Measurements from ENCODE around the gene ENOX2. TPM values are rescaled to one million over a fixed set of nuclear protein-coding genes. Genes with fewer than 3 reads are reported as not detected.

Gene ENOX2
- total and polyA plus RNA-seq, 8 donors, result 2.6 to 12.1 (median 7.3) TPM

DNA sequence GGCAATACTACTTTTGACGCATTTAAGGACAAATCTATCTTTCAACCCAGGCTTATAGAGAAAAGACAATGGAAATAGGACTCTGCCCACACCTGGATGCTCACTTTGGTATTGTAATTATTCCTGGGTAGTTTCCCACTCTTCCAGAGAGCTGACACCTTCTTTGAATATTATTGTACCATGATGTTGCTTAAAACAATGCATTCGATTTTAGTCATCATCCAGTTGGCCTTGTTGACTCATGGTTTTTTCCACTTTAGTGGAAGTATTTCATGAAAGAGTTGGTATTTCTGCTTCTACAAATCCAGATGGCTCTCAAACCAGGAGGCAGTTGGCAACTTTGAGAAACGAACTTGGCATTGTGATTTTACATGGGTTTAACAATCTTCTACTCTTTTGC lies 124.2 kb downstream of the ENOX2 start:
- no peaks in the 10 kb centered on the region for H3K9me3 ChIP-seq
- no peaks in the 10 kb centered on the region for H3K36me3 ChIP-seq
- TF ChIP-seq POLR2A (IDR thresholded peaks at IDR 0.05) (no peak), POLR2AphosphoS5 (IDR thresholded peaks at IDR 0.05) (no peak), EP300 (IDR thresholded peaks at IDR 0.05) (no peak)
- TF ChIP-seq, protein P1, sequence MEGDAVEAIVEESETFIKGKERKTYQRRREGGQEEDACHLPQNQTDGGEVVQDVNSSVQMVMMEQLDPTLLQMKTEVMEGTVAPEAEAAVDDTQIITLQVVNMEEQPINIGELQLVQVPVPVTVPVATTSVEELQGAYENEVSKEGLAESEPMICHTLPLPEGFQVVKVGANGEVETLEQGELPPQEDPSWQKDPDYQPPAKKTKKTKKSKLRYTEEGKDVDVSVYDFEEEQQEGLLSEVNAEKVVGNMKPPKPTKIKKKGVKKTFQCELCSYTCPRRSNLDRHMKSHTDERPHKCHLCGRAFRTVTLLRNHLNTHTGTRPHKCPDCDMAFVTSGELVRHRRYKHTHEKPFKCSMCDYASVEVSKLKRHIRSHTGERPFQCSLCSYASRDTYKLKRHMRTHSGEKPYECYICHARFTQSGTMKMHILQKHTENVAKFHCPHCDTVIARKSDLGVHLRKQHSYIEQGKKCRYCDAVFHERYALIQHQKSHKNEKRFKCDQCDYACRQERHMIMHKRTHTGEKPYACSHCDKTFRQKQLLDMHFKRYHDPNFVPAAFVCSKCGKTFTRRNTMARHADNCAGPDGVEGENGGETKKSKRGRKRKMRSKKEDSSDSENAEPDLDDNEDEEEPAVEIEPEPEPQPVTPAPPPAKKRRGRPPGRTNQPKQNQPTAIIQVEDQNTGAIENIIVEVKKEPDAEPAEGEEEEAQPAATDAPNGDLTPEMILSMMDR (IDR thresholded peaks at IDR 0.05), result no peak
- intact Hi-C loops (cut with DNase I; ENCODE audit: low total_unique reads), result no loop called here
- no peak overlapping the region for H3K4me3 ChIP-seq
- no peaks in the 10 kb centered on the region for H3K4me1 ChIP-seq
- 75 to 97% (median 85%) methylated on average over 3 of the region's 3 CpGs for WGBS, 5 donors
- H3K27ac ChIP-seq, result no peak overlapping the region
- H3K27me3 ChIP-seq, result no peaks in the 10 kb centered on the region
- no peak for DNase-seq

DNA sequence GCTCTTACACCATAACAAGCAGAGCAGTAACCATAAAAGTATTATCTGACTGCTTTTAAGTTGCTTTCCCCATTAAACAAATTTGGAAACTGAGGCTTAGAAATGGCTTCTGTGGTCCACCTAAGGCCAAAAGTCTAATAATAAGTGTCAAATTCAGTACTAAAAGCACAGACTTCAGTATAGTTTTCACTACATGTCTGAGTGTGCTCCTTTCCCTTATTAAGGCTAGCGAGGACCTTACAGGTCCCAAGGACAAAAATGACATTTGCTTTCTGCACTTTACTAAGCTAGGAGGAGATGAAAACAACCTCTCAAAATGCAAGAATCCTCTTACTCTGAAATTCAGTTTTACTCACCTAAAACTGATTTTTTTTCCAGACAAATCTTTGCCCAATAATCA lies 127.2 kb downstream of the ENOX2 start:
- H3K27ac ChIP-seq, result no peak overlapping the region
- no peaks in the 10 kb centered on the region for H3K9me3 ChIP-seq
- peaks cover 0 to 3% (median 0%) of the 10 kb centered on the region in 4 donors for H3K4me1 ChIP-seq
- DNase-seq, result no peak
- no peak overlapping the region for H3K4me3 ChIP-seq
- 80 to 96% (median 90%) methylated on average over 1 of the region's 1 CpG for WGBS, 5 donors
- TF ChIP-seq POLR2A (IDR thresholded peaks at IDR 0.05) (no peak), EP300 (IDR thresholded peaks at IDR 0.05) (no peak), POLR2AphosphoS5 (IDR thresholded peaks at IDR 0.05) (no peak)
- TF ChIP-seq, protein P1 (IDR thresholded peaks at IDR 0.05), result no peak
- H3K27me3 ChIP-seq, result no peaks in the 10 kb centered on the region
- intact Hi-C loops (cut with DNase I; ENCODE audit: low total_unique reads), result no loop called here
- H3K36me3 ChIP-seq, result no peaks in the 10 kb centered on the region

DNA sequence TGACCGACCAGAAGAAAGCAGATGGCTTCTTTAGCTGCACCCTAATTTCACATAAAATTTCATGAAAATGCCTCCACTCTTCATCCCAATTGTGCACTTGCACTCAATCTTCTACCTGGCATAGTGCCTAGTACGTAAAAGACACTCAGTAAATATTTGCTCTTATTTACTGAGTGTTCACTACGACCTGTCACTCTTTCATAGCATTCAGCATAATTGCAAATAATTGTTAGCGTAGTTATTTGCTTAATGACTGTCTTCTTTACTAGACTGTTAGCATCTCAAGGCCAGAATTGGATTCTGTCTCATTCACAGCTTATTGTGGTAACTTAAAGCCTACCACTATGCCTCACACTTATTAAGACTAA lies 130.2 kb downstream of the ENOX2 start:
- intact Hi-C loops (cut with DNase I; ENCODE audit: low total_unique reads), result no loop called here
- TF ChIP-seq POLR2AphosphoS5 (IDR thresholded peaks at IDR 0.05), result no peak
- TF ChIP-seq EP300 (IDR thresholded peaks at IDR 0.05), result no peak
- no peak for TF ChIP-seq POLR2A (IDR thresholded peaks at IDR 0.05)
- TF ChIP-seq, protein P1 (IDR thresholded peaks at IDR 0.05), result no peak

DNA sequence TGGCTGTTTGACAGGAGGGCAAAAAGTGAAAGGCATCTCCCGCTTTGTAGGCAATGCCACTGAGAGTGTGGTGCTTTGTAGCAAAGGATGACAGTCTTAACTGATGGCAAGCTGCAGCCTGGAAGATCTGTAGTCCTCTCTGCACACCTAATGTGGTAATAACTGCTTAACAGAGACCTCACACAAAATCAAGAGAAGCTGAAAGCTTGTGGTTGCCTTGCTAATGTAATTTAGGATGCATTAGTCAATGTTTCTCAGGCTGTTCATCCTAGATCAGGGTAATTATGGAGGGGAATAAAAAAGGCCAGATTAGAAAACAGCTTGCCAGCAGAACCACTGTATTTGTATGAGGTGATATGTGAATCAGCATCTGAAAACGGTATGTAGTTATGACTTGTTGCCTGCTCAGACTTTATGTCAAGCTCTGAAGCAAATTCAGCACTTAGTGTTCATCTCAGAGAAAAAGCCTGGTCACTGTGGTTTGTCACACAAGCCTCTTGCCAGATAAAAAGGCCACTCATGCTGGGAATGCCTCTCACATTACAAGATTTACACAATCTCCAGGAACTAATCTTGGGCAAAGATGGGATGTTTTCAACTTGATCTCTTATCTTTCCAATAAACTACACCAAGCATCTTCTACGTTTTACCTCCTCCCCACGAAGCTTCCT lies 130.8 kb downstream of the ENOX2 start:
- H3K27ac ChIP-seq, result no peak overlapping the region
- intact Hi-C loops (cut with DNase I; ENCODE audit: low total_unique reads), result no loop called here
- H3K4me1 ChIP-seq, result peaks cover 0 to 3% (median 0%) of the 10 kb centered on the region in 4 donors
- no peaks in the 10 kb centered on the region for H3K9me3 ChIP-seq
- H3K36me3 ChIP-seq, result no peaks in the 10 kb centered on the region
- no peak for DNase-seq
- TF ChIP-seq EP300 (IDR thresholded peaks at IDR 0.05) (no peak), POLR2AphosphoS5 (IDR thresholded peaks at IDR 0.05) (no peak), POLR2A (IDR thresholded peaks at IDR 0.05) (no peak)
- TF ChIP-seq, protein P1 (IDR thresholded peaks at IDR 0.05), result no peak
- 17 to 63% (median 56%) methylated on average over 3 to 4 of the region's 4 CpGs for WGBS, 5 donors
- H3K4me3 ChIP-seq, result no peak overlapping the region
- H3K27me3 ChIP-seq, result no peaks in the 10 kb centered on the region

More for the DNA sequence above, 130.2 kb downstream of the ENOX2 start:
- Histone ChIP-seq H3K4me3 (no peak overlapping the region), H3K27ac (no peak overlapping the region), H3K9me3 (no peaks in the 10 kb centered on the region), H3K36me3 (no peaks in the 10 kb centered on the region), H3K27me3 (no peaks in the 10 kb centered on the region), H3K4me1 (peaks cover 0 to 3% (median 0%) of the 10 kb centered on the region in 4 donors)
- DNase-seq, result no peak
- 37 to 63% (median 48%) methylated on average over 4 of the region's 4 CpGs for WGBS, 5 donors

All from stomach (tissue), 9 donors.